ENCODE results near the gene CLCN3. TPM values are rescaled to one million over a fixed set of nuclear protein-coding genes. Genes with fewer than 3 reads are reported as not detected.
A peak's percentile ranks its signal among the peaks of the same experiment; 100 is the strongest.
"Not testable (repeated sequence)": the region's sequence is repeated elsewhere in the genome, so short reads cannot be mapped to it uniquely, and the experiment has no call there.

The CLCN3 gene
- total and polyA plus RNA-seq, 7 donors, result 7.9 to 32.3 (median 24.3) TPM

DNA sequence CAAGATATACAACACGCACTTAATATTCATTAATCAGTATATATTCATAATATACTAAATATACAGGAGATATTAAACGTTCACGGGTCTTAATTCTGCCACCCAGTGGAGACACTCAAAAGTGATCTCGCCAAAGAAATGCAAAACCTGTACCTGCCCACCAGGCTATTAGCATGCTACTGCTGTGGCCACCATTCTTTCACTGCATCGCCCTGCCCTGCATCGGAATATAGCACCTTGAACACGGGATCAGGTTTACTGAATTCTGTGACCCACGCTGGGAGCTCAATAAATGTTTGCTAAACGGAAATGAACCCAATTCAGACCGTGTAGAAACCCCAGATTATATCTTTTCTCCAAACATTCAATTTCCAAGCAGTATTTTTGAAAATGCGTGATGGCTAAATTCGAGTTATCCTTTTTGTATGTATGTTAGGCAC, 840 bp upstream of the CLCN3 start:
- no peaks in the 10 kb centered on the region for H3K9me3 ChIP-seq
- intact Hi-C loops (cut with DNase I), result loop anchor here (5.0 to 10.0 kb wide), 4 partner anchors 93 to 408 kb away; partner anchors contain the start of gene MFAP3L (in 1 of the 2)
- ATAC-seq, result peak; percentile 48 to 63 (median 54)
- H3K4me3 ChIP-seq, result peak overlapping the region; percentile 90
- 0 to 4% (median 1%) methylated on average over 12 of the region's 12 CpGs for WGBS, 3 donors
- no peaks in the 10 kb centered on the region for H3K36me3 ChIP-seq (ENCODE audit: insufficient read depth in 1 of 2, low read depth in 1 of 2)
- peaks cover 15% of the 10 kb centered on the region for H3K4me1 ChIP-seq
- no peak for DNase-seq
- TF ChIP-seq, protein P1, sequence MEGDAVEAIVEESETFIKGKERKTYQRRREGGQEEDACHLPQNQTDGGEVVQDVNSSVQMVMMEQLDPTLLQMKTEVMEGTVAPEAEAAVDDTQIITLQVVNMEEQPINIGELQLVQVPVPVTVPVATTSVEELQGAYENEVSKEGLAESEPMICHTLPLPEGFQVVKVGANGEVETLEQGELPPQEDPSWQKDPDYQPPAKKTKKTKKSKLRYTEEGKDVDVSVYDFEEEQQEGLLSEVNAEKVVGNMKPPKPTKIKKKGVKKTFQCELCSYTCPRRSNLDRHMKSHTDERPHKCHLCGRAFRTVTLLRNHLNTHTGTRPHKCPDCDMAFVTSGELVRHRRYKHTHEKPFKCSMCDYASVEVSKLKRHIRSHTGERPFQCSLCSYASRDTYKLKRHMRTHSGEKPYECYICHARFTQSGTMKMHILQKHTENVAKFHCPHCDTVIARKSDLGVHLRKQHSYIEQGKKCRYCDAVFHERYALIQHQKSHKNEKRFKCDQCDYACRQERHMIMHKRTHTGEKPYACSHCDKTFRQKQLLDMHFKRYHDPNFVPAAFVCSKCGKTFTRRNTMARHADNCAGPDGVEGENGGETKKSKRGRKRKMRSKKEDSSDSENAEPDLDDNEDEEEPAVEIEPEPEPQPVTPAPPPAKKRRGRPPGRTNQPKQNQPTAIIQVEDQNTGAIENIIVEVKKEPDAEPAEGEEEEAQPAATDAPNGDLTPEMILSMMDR (IDR thresholded peaks at IDR 0.05), result peak; percentile 63
- H3K27me3 ChIP-seq (ENCODE audit: insufficient read depth in 3 of 3, low read length in 2 of 3), result no peaks in the 10 kb centered on the region
- peak overlapping the region; percentile 95 for H3K27ac ChIP-seq

DNA sequence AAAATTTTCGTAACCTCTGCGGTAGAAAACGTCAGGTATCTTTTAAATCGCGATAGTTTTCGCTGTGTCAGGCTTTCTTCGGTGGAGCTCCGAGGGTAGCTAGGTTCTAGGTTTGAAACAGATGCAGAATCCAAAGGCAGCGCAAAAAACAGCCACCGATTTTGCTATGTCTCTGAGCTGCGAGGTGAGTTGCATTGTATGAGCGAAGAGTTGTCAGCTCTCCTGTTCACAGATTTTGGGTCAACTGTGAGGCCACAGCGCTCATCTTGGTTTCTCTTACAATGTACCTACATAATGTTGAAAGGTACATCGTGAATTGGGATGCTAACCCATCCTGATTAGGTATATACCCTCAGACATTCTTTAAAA, 486 bp downstream of the CLCN3 start:
- Histone ChIP-seq H3K27me3 (ENCODE audit: insufficient read depth in 3 of 3, low read length in 2 of 3) (no peaks in the 10 kb centered on the region), H3K27ac (peak overlapping the region; percentile 95), H3K36me3 (ENCODE audit: insufficient read depth in 1 of 2, low read depth in 1 of 2) (no peaks in the 10 kb centered on the region), H3K4me3 (peak overlapping the region; percentile 90), H3K4me1 (peaks cover 24% of the 10 kb centered on the region), H3K9me3 (no peaks in the 10 kb centered on the region)
- TF ChIP-seq, protein P1 (IDR thresholded peaks at IDR 0.05), result no peak
- DNase-seq (no peak), ATAC-seq (peak in 2 of 4 donors; percentile 9 to 43)
- 0% methylated on average over 14 of the region's 14 CpGs for WGBS, 3 donors
- intact Hi-C loops (cut with DNase I), result loop anchor here in 1 of 2 donors (2.0 to 5.0 kb wide), 2 partner anchors 40 to 406 kb away; partner anchors contain the start of gene MFAP3L

DNA sequence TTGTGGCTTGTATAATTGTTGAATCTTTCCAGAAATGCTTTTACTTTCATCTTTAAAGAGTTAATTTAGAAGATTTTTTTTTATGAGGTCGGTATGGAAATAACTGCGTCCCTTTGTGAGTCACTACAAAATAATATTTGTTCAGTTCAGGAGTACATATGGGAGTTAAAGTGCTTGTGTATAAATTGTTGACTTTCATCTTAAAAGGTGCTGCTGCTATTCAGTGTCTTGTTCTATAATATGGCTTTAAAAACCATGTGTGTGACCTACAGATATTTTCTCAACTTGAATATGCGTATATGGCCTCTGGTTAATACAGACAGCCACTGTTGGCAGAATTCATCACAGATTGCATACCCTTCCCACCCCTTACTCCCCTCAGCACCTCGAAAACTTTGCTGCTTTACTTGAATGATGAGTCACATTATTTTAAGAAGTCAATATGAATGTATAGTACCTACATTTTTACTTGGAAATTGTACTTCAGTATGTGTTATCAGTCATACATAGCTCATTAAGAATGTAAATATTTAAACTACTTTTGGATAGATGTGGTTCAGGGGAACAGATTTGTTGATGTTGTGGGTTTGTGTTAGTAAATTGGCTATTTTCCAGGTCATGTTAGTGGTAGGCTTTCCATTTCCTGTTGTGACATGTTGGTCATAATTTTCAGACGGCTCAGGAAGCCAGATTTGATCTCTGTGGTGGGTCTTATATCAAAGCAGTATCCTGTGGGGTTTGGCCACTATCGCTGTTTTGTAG, 1.5 kb downstream of the CLCN3 start:
- WGBS, 3 donors, result 6 to 10% (median 8%) methylated on average over 6 of the region's 6 CpGs
- Histone ChIP-seq H3K4me1 (peaks cover 28% of the 10 kb centered on the region), H3K9me3 (no peaks in the 10 kb centered on the region), H3K27ac (peak overlapping the region; percentile 95), H3K27me3 (ENCODE audit: insufficient read depth in 3 of 3, low read length in 2 of 3) (no peaks in the 10 kb centered on the region), H3K4me3 (peak overlapping the region; percentile 90), H3K36me3 (ENCODE audit: insufficient read depth in 1 of 2, low read depth in 1 of 2) (no peaks in the 10 kb centered on the region)
- TF ChIP-seq, protein P1 (IDR thresholded peaks at IDR 0.05), result no peak
- intact Hi-C loops (cut with DNase I), result loop anchor here in 1 of 2 donors (2.0 to 5.0 kb wide), 2 partner anchors 39 to 405 kb away; partner anchors contain the start of gene MFAP3L
- DNase-seq (no peak), ATAC-seq (no peak)

DNA sequence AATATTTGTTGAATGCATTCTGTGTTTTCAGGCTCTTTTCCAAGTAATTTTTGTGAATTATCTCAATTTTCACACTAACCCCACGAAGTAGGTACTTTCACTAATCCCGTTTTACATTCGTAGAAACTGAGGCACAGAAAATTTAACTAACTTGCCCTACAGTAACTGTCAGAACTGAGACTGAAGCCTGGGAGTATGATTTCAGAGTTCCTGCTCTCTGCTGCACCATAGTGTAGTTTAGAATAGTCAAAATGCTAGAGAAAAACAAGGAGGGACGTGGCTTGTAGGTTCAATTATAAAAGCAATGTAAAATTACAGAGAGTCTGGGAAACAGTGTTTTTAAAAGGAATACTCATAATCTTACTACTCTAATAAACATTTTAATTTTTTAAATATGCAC, 2.2 kb downstream of the CLCN3 start:
- peaks cover 31% of the 10 kb centered on the region for H3K4me1 ChIP-seq

DNA sequence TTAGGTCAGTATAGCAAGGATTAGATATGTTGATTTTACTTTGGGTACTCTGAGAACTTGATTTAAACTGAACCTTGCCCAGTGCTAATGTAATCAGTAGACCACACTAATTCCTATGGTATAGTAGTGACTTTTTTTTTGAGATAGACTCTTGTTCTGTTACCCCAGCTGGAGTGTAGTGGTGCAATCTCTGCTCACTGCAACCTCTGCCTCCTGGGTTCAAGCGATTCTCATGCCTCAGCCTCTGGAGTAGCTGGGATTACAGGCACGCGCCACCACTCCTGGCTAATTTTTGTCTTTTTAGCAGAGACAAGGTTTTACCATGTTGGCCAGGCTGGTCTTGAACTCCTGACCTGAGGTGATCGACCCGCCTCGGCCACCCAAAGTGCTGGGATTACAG, 3.6 kb downstream of the CLCN3 start:
- 61 to 68% (median 66%) methylated on average over 6 of the region's 6 CpGs for WGBS, 3 donors

More for the DNA sequence above, 2.2 kb downstream of the CLCN3 start:
- Histone ChIP-seq H3K36me3 (ENCODE audit: insufficient read depth in 1 of 2, low read depth in 1 of 2) (no peaks in the 10 kb centered on the region), H3K27me3 (ENCODE audit: insufficient read depth in 3 of 3, low read length in 2 of 3) (no peaks in the 10 kb centered on the region), H3K27ac (peak overlapping the region; percentile 95), H3K9me3 (no peaks in the 10 kb centered on the region), H3K4me3 (peak overlapping the region; percentile 90)
- TF ChIP-seq, protein P1 (IDR thresholded peaks at IDR 0.05), result no peak
- intact Hi-C loops (cut with DNase I), result loop anchor here in 1 of 2 donors (5.0 kb wide), 1 partner anchor 405 kb away; the partner anchor contains the start of gene MFAP3L
- DNase-seq (no peak), ATAC-seq (no peak)
- WGBS, 3 donors, result 31 to 38% (median 35%) methylated on average over 4 of the region's 4 CpGs

More for the DNA sequence above, 3.6 kb downstream of the CLCN3 start:
- not testable (repeated sequence) for ATAC-seq; H3K36me3 ChIP-seq (ENCODE audit: insufficient read depth in 1 of 2, low read depth in 1 of 2); H3K4me3 ChIP-seq; DNase-seq; H3K27me3 ChIP-seq (ENCODE audit: insufficient read depth in 3 of 3, low read length in 2 of 3); H3K9me3 ChIP-seq
- peak overlapping the region; percentile 95 for H3K27ac ChIP-seq
- peaks cover 42% of the 10 kb centered on the region for H3K4me1 ChIP-seq
- intact Hi-C loops (cut with DNase I), result loop anchor here (2.0 to 5.0 kb wide), 2 partner anchors 31 to 403 kb away; partner anchors contain the start of gene MFAP3L (in 1 of the 2)

Measured in psoas muscle (tissue), 8 donors.